HepG2 (cell line): ENCODE data around the gene GPR85.

Experiments
- EZH2 ChIP-seq: conservative IDR thresholded peaks from 2 replicates; pipeline ENCODE4 v1.6.1; 2012; ENCODE audit warnings: mild to moderate bottlenecking, low read depth, low read length, moderate library complexity
- GTF3A ChIP-seq: sonication (generic); formaldehyde crosslinking; conservative IDR thresholded peaks from 2 replicates; pipeline ENCODE4 v1.4.0; 2020; ENCODE audit warnings: mild to moderate bottlenecking, missing genetic modification reagents
- HOXA7 ChIP-seq: sonication (generic); formaldehyde crosslinking; IDR thresholded peaks from 2 replicates; pipeline ENCODE4 v1.8.1; 2022; ENCODE audit warnings: mild to moderate bottlenecking, missing genetic modification reagents, moderate library complexity
- JUNB ChIP-seq: sonication (generic); formaldehyde crosslinking; IDR thresholded peaks from 2 replicates; pipeline ENCODE4 v1.8.0; 2022; ENCODE audit warnings: missing genetic modification reagents, mild to moderate bottlenecking, borderline replicate concordance
- NR3C1 ChIP-seq: sonication (generic); formaldehyde crosslinking; IDR thresholded peaks from 2 replicates; pipeline ENCODE4 v1.4.0; 2020; ENCODE audit warnings: missing genetic modification reagents
- POLR2AphosphoS2 ChIP-seq: IDR thresholded peaks from 2 replicates; pipeline ENCODE4 v1.6.1; 2011; ENCODE audit warnings: low read depth, low read length, improper control_type of control experiment
- RNF2 ChIP-seq: fragments of 450-650 bp; conservative IDR thresholded peaks from 2 replicates; pipeline ENCODE4 v1.6.1; 2016; ENCODE audit warnings: low read depth
- SNAI1 ChIP-seq: sonication (generic); formaldehyde crosslinking; IDR thresholded peaks from 2 replicates; pipeline ENCODE4 v1.5.0; 2020; ENCODE audit warnings: mild to moderate bottlenecking, missing genetic modification reagents, borderline replicate concordance
- ZNF224 ChIP-seq: sonication (generic); formaldehyde crosslinking; IDR thresholded peaks from 2 replicates; pipeline ENCODE4 v1.5.0; 2020; ENCODE audit warnings: mild to moderate bottlenecking, missing genetic modification reagents
- ZNF674 ChIP-seq: sonication (generic); formaldehyde crosslinking; IDR thresholded peaks from 2 replicates; pipeline ENCODE4 v1.5.0; 2020; ENCODE audit warnings: low read depth, mild to moderate bottlenecking, missing genetic modification reagents
- TF ChIP-seq, protein P1 (sequence below): sonication (generic); formaldehyde crosslinking; IDR thresholded peaks from 2 replicates; pipeline ENCODE4 v1.5.0; 2020; ENCODE audit warnings: missing genetic modification reagents
- TF ChIP-seq, protein P2 (sequence below): sonication (generic); formaldehyde crosslinking; IDR thresholded peaks from 2 replicates; pipeline ENCODE4 v1.4.0; 2020; ENCODE audit warnings: missing genetic modification reagents

DNA sequence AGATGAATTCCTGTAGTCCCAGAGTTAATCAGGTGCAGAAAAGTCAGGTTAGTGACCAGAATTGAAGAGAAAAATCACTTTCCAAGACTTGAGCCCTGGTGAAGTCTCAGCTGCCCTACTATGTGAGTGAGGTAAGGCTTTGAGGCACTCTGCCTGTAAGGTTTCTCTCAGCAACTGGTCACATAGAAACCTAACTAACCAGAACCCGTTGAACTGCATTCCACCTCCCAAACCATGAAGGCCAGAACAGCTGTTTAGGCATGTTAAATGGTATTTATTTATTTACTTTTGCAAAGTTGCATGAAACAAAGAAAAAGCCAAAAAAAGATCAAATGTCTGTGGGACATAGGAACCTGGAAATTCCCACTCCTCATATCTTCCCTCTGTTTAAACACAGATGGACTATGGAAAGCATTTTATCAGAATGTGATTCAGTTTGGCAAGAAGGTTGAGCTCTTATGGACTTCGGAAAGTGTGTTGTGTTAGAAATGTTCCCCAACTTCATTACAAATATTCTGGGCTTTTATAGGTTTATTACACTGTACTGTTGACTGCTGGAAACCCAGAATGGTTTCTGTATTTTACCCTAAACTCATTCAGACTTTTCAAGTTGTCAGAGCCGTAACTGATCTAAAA lies 12.8 kb upstream of the GPR85 start:
- no peak for TF ChIP-seq HOXA7 (CRISPR knock-in tag)
- TF ChIP-seq JUNB (CRISPR knock-in tag), result no peak
- TF ChIP-seq GTF3A, result no peak
- no peak for TF ChIP-seq EZH2
- no peak for TF ChIP-seq ZNF674 (CRISPR knock-in tag)
- TF ChIP-seq, protein P1, sequence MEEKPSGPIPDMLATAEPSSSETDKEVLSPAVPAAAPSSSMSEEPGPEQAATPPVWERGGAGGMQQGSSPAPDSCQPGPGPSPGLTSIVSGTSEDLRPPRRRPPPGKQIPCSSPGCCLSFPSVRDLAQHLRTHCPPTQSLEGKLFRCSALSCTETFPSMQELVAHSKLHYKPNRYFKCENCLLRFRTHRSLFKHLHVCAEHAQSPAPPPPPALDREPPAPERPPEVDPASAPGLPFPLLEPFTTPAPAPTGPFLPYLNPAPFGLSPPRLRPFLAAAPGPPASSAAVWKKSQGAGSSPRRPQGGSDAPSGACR (CRISPR knock-in tag), result no peak
- no peak for TF ChIP-seq RNF2
- TF ChIP-seq, protein P2, sequence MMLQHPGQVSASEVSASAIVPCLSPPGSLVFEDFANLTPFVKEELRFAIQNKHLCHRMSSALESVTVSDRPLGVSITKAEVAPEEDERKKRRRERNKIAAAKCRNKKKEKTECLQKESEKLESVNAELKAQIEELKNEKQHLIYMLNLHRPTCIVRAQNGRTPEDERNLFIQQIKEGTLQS, result no peak
- TF ChIP-seq NR3C1 (CRISPR knock-in tag), result no peak
- no peak for TF ChIP-seq ZNF224 (CRISPR knock-in tag)
- TF ChIP-seq SNAI1 (CRISPR knock-in tag), result no peak
- TF ChIP-seq POLR2AphosphoS2, result no peak
